Parathyroid adenoma (tissue), 2 donors: ENCODE results near the gene MYRF.

Source experiments
- H2AFZ ChIP-seq: fragments of 300-600 bp; sonication (generic); one replicate; pipeline ENCODE4 v1.7.0; 2017; ENCODE audit warnings: antibody characterized with exemption, mild to moderate bottlenecking
- H3K27ac ChIP-seq: fragments of 300-600 bp; sonication (generic); one replicate; pipeline ENCODE4 v1.7.0; 2017
- H3K27me3 ChIP-seq: fragments of 300-600 bp; sonication (generic); one replicate; pipeline ENCODE4 v1.7.0; 2017; ENCODE audit warnings: low read length; ENCODE audit not compliant: control insufficient read depth, insufficient read depth
- H3K36me3 ChIP-seq: fragments of 300-600 bp; sonication (generic); one replicate; pipeline ENCODE4 v1.7.0; 2017; ENCODE audit warnings: low read length; ENCODE audit not compliant: control insufficient read depth, insufficient read depth
- H3K4me1 ChIP-seq: fragments of 300-600 bp; sonication (generic); one replicate; pipeline ENCODE4 v1.7.0; 2017; ENCODE audit warnings: control low read depth
- H3K4me2 ChIP-seq: fragments of 300-600 bp; sonication (generic); one replicate; pipeline ENCODE4 v1.7.0; 2017; ENCODE audit warnings: low read length
- H3K4me3 ChIP-seq: fragments of 300-600 bp; sonication (generic); one replicate; pipeline ENCODE4 v1.7.0; 2017; ENCODE audit warnings: low read depth, low read length
- H3K79me2 ChIP-seq: fragments of 300-600 bp; sonication (generic); one replicate; pipeline ENCODE4 v1.7.0; 2017; ENCODE audit warnings: control low read depth
- H3K9ac ChIP-seq: fragments of 300-600 bp; sonication (generic); one replicate; pipeline ENCODE4 v1.7.0; 2017; ENCODE audit warnings: mild to moderate bottlenecking
- H3K9me3 ChIP-seq: fragments of 300-600 bp; sonication (generic); one replicate; pipeline ENCODE4 v1.7.0; 2017; ENCODE audit warnings: low read length; ENCODE audit not compliant: control insufficient read depth
- TF ChIP-seq, protein P1 (sequence below): fragments of 300-600 bp; sonication (generic); IDR thresholded peaks from one replicate; pipeline ENCODE4 v1.7.0; 2017; ENCODE audit warnings: antibody characterized with exemption, mild to moderate bottlenecking
- donor health status: primary hyperparathyroidism.

MYRF gene

GRCh38 chr11:61771985-61772455, 19.6 kb downstream of the MYRF start:
- no peaks in the 10 kb centered on the region for H3K27me3 ChIP-seq
- TF ChIP-seq, protein P1, sequence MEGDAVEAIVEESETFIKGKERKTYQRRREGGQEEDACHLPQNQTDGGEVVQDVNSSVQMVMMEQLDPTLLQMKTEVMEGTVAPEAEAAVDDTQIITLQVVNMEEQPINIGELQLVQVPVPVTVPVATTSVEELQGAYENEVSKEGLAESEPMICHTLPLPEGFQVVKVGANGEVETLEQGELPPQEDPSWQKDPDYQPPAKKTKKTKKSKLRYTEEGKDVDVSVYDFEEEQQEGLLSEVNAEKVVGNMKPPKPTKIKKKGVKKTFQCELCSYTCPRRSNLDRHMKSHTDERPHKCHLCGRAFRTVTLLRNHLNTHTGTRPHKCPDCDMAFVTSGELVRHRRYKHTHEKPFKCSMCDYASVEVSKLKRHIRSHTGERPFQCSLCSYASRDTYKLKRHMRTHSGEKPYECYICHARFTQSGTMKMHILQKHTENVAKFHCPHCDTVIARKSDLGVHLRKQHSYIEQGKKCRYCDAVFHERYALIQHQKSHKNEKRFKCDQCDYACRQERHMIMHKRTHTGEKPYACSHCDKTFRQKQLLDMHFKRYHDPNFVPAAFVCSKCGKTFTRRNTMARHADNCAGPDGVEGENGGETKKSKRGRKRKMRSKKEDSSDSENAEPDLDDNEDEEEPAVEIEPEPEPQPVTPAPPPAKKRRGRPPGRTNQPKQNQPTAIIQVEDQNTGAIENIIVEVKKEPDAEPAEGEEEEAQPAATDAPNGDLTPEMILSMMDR = no peak
- H3K9ac ChIP-seq = no peak overlapping the region
- H3K79me2 ChIP-seq = no peaks in the 10 kb centered on the region
- H3K36me3 ChIP-seq = no peaks in the 10 kb centered on the region
- no peaks in the 10 kb centered on the region for H3K9me3 ChIP-seq
- H2AFZ ChIP-seq = no peak overlapping the region
- H3K4me1 ChIP-seq = no peaks in the 10 kb centered on the region
- H3K4me3 ChIP-seq = no peak overlapping the region
- no peak overlapping the region for H3K27ac ChIP-seq
- no peak overlapping the region for H3K4me2 ChIP-seq

DNA sequence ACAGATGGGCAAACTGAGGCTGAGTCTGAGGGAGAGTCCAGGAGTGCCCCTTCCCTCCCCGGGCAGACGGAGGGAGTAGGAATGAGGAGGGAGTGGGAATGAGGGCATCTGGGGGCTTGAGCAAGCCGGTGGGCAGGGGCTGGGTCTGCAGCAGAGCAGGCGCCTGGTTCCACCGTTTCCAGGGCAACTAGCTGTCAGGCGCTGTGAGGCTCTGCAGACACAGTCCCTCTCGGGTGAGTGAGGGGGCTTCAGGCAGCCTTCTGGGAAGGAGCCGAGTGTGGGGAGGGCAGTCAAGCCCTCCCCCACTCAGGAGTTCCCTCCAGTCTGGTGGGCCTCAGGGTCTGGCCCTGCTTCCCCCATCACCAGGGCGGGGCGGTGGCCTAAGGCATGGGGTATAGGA, 20.9 kb downstream of the MYRF start:
- Histone ChIP-seq H3K9me3 (no peaks in the 10 kb centered on the region), H3K36me3 (no peaks in the 10 kb centered on the region), H3K27me3 (no peaks in the 10 kb centered on the region), H3K4me1 (no peaks in the 10 kb centered on the region), H3K9ac (no peak overlapping the region), H3K27ac (no peak overlapping the region), H2AFZ (no peak overlapping the region), H3K4me2 (no peak overlapping the region), H3K79me2 (no peaks in the 10 kb centered on the region), H3K4me3 (no peak overlapping the region)
- TF ChIP-seq, protein P1 = no peak

DNA sequence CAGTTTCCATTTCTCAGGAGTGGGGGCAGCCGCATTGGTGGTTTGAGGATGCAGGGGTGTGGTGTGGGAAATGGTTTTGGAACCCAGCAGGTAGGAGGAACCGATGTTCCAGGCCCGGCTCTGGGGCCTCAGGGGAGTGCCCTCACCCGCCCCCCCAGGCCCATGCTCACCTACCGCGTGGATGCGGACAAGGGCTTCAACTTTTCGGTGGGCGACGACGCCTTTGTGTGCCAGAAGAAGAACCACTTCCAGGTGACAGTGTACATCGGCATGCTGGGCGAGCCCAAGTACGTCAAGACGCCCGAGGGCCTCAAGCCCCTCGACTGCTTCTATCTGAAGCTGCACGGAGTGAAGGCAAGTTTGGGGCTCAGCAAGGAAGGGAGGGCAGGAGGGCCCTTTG, 21.4 kb downstream of the MYRF start:
- TF ChIP-seq, protein P1 = no peak
- H3K4me2 ChIP-seq = no peak overlapping the region
- H3K36me3 ChIP-seq = no peaks in the 10 kb centered on the region
- no peak overlapping the region for H2AFZ ChIP-seq
- no peaks in the 10 kb centered on the region for H3K79me2 ChIP-seq
- no peak overlapping the region for H3K27ac ChIP-seq
- H3K27me3 ChIP-seq = no peaks in the 10 kb centered on the region
- H3K4me3 ChIP-seq = no peak overlapping the region
- no peaks in the 10 kb centered on the region for H3K9me3 ChIP-seq
- H3K9ac ChIP-seq = no peak overlapping the region
- no peaks in the 10 kb centered on the region for H3K4me1 ChIP-seq

DNA sequence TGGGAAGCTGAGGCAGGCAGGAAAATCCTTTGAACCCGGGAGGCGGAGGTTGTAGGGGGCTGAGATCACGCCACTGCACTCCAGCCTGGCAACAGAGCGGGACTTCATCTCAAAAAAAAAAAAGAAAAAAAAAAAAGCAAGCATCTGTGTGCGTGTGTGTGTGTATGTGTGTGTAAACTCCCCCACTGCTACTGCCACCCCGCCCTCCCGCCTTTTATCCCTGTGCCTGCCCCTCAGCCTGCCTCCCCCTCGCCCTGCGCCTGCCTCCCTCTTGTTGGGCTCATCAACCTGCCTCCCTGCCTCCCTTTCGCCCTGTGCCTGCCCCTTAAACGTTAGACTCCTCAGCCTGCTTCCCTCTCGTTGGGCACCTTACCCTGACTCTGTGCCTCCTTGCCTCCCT, 22.0 kb downstream of the MYRF start:
- Histone ChIP-seq H2AFZ (no peak overlapping the region), H3K9me3 (no peaks in the 10 kb centered on the region), H3K4me3 (no peak overlapping the region), H3K9ac (no peak overlapping the region), H3K27ac (no peak overlapping the region), H3K36me3 (no peaks in the 10 kb centered on the region), H3K79me2 (no peaks in the 10 kb centered on the region), H3K4me2 (no peak overlapping the region), H3K27me3 (no peaks in the 10 kb centered on the region), H3K4me1 (no peaks in the 10 kb centered on the region)
- TF ChIP-seq, protein P1 = no peak

DNA sequence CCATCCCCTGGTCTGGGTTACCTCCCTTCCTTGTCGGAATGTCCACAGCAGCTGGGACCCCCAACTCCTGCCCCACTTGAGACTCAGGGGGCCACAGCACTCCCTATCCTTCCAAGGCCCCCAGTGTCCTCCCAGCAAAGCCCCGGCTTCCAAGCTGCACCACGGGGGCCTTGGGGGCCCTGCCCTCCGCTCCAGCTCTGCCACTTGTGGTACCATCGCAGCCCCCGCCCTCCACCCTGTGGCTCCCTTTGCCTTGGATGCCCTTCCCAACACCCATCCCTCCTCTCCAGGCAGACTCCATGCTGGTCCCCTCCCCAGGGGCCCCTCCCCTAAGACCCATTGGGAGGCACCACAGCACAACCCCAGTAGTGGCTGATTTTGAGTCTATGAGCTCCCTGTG, 22.7 kb downstream of the MYRF start:
- Histone ChIP-seq H3K27ac (no peak overlapping the region), H2AFZ (no peak overlapping the region), H3K9me3 (no peaks in the 10 kb centered on the region), H3K4me3 (no peak overlapping the region), H3K4me2 (no peak overlapping the region), H3K79me2 (no peaks in the 10 kb centered on the region), H3K4me1 (no peaks in the 10 kb centered on the region), H3K27me3 (no peaks in the 10 kb centered on the region), H3K36me3 (no peaks in the 10 kb centered on the region), H3K9ac (no peak overlapping the region)
- TF ChIP-seq, protein P1 = no peak
